GM12873 (cell line): ENCODE results near the gene PRR30.

Source experiments
- CTCF ChIP-seq: IDR thresholded peaks from 2 replicates; pipeline ENCODE4 v1.5.1; 2012; ENCODE audit warnings: low read depth, mild to moderate bottlenecking, moderate library complexity, low read length, control low read depth; ENCODE audit not compliant: insufficient read depth; ENCODE audit errors: missing control alignments

PRR30 gene

GRCh38 chr2:27143285-27143684, 4.1 kb upstream of the PRR30 start:
- TF ChIP-seq CTCF: no peak

- no peak for TF ChIP-seq CTCF
Measured at GRCh38 chr2:27138111-27138510, 1.1 kb downstream of the PRR30 start.

GRCh38 chr2:27137322-27137935, 1.8 kb downstream of the PRR30 start:
- no peak for TF ChIP-seq CTCF

GRCh38 chr2:27136751-27137150, 2.5 kb downstream of the PRR30 start:
- no peak for TF ChIP-seq CTCF

GRCh38 chr2:27135478-27135955, 3.7 kb downstream of the PRR30 start:
- TF ChIP-seq CTCF: no peak

- no peak for TF ChIP-seq CTCF
Measured at GRCh38 chr2:27134781-27135477, 4.3 kb downstream of the PRR30 start.

GRCh38 chr2:27133905-27134780, 5.1 kb downstream of the PRR30 start, which contains the start of gene PREB:
PREB (minus strand) TSS chr2:27134636; CDS start chr2:27134421, 215 bp downstream.
- peak; percentile 53 for TF ChIP-seq CTCF
